ENCODE measurements around the gene CPT1B.

The CPT1B gene

DNA sequence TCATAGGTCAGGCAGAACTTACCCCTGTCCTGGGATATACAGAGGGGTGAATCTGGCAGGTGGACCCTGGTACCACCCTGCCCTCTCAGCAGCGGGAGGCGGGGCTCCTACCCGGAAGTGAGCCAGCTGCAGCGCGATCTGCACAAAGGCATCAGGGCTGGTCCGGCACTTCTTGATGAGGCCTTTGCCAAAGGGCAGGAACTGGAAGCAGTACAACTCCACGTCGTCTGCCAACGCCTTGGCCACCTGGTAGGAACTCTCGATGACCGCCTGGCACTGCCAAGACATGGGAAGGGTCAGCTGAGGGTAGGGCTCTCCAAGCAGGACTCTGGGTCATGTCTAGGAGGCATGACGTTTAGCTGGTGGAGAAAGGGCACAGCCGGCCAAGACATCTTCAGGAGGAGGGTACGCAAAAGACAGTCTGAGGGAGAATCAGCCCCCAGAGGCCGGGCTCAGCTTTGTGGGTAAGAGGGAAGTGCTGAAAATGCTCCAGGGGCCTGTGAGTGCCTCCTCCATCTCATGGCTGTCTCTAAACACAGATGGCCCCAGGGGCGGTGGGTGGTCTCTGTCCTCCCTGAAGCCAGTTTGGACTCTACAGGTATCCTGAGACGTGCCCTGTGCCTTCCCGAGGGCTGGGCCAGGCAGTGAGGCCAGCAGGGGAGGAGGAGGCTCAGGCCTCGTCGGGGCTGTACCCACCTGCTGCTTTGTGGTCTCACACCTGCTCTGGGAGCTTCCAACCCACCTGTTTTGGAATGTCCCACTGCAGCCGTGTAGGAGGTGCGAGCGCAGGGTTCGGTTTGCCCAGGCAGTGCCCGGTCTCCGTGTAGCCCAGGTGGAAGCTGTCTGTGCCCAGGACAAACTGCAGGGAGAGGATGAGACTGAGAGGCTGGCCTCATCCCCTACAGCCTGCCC lies 6.7 kb downstream of the CPT1B start:
- no peak overlapping the region for H3K9ac ChIP-seq (ENCODE audit: low read depth, low read length)
- H3K4me3 ChIP-seq (ENCODE audit: low read depth, low read length) = no peak overlapping the region
- H3K4me1 ChIP-seq (ENCODE audit: control insufficient read depth, insufficient read depth, low read length) = no peaks in the 10 kb centered on the region
- H3K9me3 ChIP-seq (ENCODE audit: control insufficient read depth, insufficient read depth, low read length) = no peaks in the 10 kb centered on the region
- H3K36me3 ChIP-seq (ENCODE audit: control insufficient read depth, insufficient read depth, low read length) = peaks cover 38% of the 10 kb centered on the region
- no peaks in the 10 kb centered on the region for H3K27me3 ChIP-seq (ENCODE audit: control insufficient read depth, insufficient read depth, low read length)

- no peaks in the 10 kb centered on the region for H3K27me3 ChIP-seq (ENCODE audit: control insufficient read depth, insufficient read depth, low read length)
- H3K4me3 ChIP-seq (ENCODE audit: low read depth, low read length) = no peak overlapping the region
- H3K4me1 ChIP-seq (ENCODE audit: control insufficient read depth, insufficient read depth, low read length) = no peaks in the 10 kb centered on the region
- no peak overlapping the region for H3K9ac ChIP-seq (ENCODE audit: low read depth, low read length)
- no peaks in the 10 kb centered on the region for H3K9me3 ChIP-seq (ENCODE audit: control insufficient read depth, insufficient read depth, low read length)
- peaks cover 38% of the 10 kb centered on the region for H3K36me3 ChIP-seq (ENCODE audit: control insufficient read depth, insufficient read depth, low read length)
Measured at GRCh38 chr22:50570861-50571260, 7.4 kb downstream of the CPT1B start.

DNA sequence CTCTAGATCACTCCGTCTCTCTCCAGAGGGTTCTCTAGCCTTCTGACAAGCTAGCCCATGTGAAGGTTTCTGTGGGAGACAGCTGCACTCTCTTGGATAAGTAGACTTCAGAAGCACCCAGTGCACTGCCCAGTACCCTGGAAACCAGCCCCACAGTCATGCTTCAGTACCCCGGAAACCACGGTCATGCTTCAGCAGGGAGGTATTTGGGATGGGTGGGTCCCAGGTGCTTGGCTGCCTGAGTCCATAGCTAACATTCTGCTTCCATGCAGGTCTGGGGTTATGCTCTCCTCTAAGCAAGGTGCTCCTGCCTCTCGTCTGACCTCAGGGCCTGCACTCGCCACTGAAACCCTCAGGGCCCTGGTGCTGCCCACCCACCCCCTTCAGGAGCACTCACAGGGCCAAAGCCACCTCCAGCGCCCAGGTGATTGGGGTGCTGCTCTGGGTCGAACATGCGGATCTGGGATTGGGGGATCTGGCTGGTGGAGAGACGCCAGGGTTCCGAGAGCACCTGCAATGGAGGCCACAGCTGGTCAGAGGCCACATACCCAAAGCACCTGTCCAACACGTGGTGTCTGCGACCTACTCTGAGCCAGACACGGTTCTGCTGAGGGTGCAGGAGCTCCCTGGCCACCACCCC lies 8.2 kb downstream of the CPT1B start:
- no peak overlapping the region for H3K4me3 ChIP-seq (ENCODE audit: low read depth, low read length)
- no peaks in the 10 kb centered on the region for H3K9me3 ChIP-seq (ENCODE audit: control insufficient read depth, insufficient read depth, low read length)
- H3K9ac ChIP-seq (ENCODE audit: low read depth, low read length) = no peak overlapping the region
- H3K4me1 ChIP-seq (ENCODE audit: control insufficient read depth, insufficient read depth, low read length) = no peaks in the 10 kb centered on the region
- no peaks in the 10 kb centered on the region for H3K27me3 ChIP-seq (ENCODE audit: control insufficient read depth, insufficient read depth, low read length)
- H3K36me3 ChIP-seq (ENCODE audit: control insufficient read depth, insufficient read depth, low read length) = peaks cover 38% of the 10 kb centered on the region

- Histone ChIP-seq H3K4me3 (ENCODE audit: low read depth, low read length) (no peak overlapping the region), H3K9ac (ENCODE audit: low read depth, low read length) (no peak overlapping the region), H3K27me3 (ENCODE audit: control insufficient read depth, insufficient read depth, low read length) (peaks cover 6% of the 10 kb centered on the region), H3K9me3 (ENCODE audit: control insufficient read depth, insufficient read depth, low read length) (no peaks in the 10 kb centered on the region), H3K4me1 (ENCODE audit: control insufficient read depth, insufficient read depth, low read length) (no peaks in the 10 kb centered on the region), H3K36me3 (ENCODE audit: control insufficient read depth, insufficient read depth, low read length) (peaks cover 36% of the 10 kb centered on the region)
Measured at GRCh38 chr22:50569041-50569459, 9.2 kb downstream of the CPT1B start.

DNA sequence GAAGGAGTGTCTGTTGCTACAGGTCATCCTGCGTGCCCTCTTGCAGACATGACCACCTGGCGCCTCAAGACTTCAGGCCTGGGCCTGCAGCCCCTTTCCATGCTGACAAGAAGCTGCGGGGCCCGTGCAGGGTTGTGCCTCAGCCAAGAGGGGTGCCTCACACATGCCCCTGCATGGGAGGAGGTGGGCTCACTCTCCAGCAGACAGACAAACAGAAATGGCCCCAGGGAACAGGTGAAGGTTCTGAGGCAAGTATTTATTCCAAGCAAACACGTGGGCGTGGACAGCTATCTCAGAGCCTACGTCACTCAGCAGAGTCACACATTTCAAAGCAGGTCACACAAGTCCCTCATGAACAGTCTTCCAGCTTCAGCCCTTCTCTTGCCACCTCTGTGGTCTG lies 9.6 kb downstream of the CPT1B start:
- Histone ChIP-seq H3K9me3 (ENCODE audit: control insufficient read depth, insufficient read depth, low read length) (no peaks in the 10 kb centered on the region), H3K4me3 (ENCODE audit: low read depth, low read length) (no peak overlapping the region), H3K27me3 (ENCODE audit: control insufficient read depth, insufficient read depth, low read length) (peaks cover 10% of the 10 kb centered on the region), H3K4me1 (ENCODE audit: control insufficient read depth, insufficient read depth, low read length) (no peaks in the 10 kb centered on the region), H3K36me3 (ENCODE audit: control insufficient read depth, insufficient read depth, low read length) (peaks cover 33% of the 10 kb centered on the region), H3K9ac (ENCODE audit: low read depth, low read length) (peak overlapping the region; percentile 37)

GRCh38 chr22:50567721-50568252 lies 10.4 kb downstream of the CPT1B start:
- Histone ChIP-seq H3K27me3 (ENCODE audit: control insufficient read depth, insufficient read depth, low read length) (peaks cover 14% of the 10 kb centered on the region), H3K36me3 (ENCODE audit: control insufficient read depth, insufficient read depth, low read length) (peaks cover 25% of the 10 kb centered on the region), H3K4me3 (ENCODE audit: low read depth, low read length) (no peak overlapping the region), H3K4me1 (ENCODE audit: control insufficient read depth, insufficient read depth, low read length) (no peaks in the 10 kb centered on the region), H3K9ac (ENCODE audit: low read depth, low read length) (no peak overlapping the region), H3K9me3 (ENCODE audit: control insufficient read depth, insufficient read depth, low read length) (no peaks in the 10 kb centered on the region)

GRCh38 chr22:50564289-50564688 lies 13.9 kb downstream of the CPT1B start:
- H3K27me3 ChIP-seq (ENCODE audit: control insufficient read depth, insufficient read depth, low read length) = peaks cover 20% of the 10 kb centered on the region
- H3K4me1 ChIP-seq (ENCODE audit: control insufficient read depth, insufficient read depth, low read length) = no peaks in the 10 kb centered on the region
- peaks cover 4% of the 10 kb centered on the region for H3K36me3 ChIP-seq (ENCODE audit: control insufficient read depth, insufficient read depth, low read length)
- no peaks in the 10 kb centered on the region for H3K9me3 ChIP-seq (ENCODE audit: control insufficient read depth, insufficient read depth, low read length)
- no peak overlapping the region for H3K9ac ChIP-seq (ENCODE audit: low read depth, low read length)
- H3K4me3 ChIP-seq (ENCODE audit: low read depth, low read length) = no peak overlapping the region

GRCh38 chr22:50563413-50564160 lies 14.6 kb downstream of the CPT1B start:
- Histone ChIP-seq H3K4me1 (ENCODE audit: control insufficient read depth, insufficient read depth, low read length) (no peaks in the 10 kb centered on the region), H3K9me3 (ENCODE audit: control insufficient read depth, insufficient read depth, low read length) (no peaks in the 10 kb centered on the region), H3K36me3 (ENCODE audit: control insufficient read depth, insufficient read depth, low read length) (no peaks in the 10 kb centered on the region), H3K4me3 (ENCODE audit: low read depth, low read length) (peak overlapping the region; percentile 83), H3K9ac (ENCODE audit: low read depth, low read length) (no peak overlapping the region), H3K27me3 (ENCODE audit: control insufficient read depth, insufficient read depth, low read length) (peaks cover 20% of the 10 kb centered on the region)

- Histone ChIP-seq H3K4me1 (ENCODE audit: control insufficient read depth, insufficient read depth, low read length) (no peaks in the 10 kb centered on the region), H3K4me3 (ENCODE audit: low read depth, low read length) (peak within 1 kb of the TSS; percentile 83), H3K36me3 (ENCODE audit: control insufficient read depth, insufficient read depth, low read length) (no peaks in the 10 kb centered on the region), H3K9ac (ENCODE audit: low read depth, low read length) (no peak within 1 kb of the TSS), H3K27me3 (ENCODE audit: control insufficient read depth, insufficient read depth, low read length) (peaks cover 22% of the 10 kb centered on the region), H3K9me3 (ENCODE audit: control insufficient read depth, insufficient read depth, low read length) (no peaks in the 10 kb centered on the region)
Measured at GRCh38 chr22:50562523-50563412, 15.5 kb downstream of the CPT1B start, which contains the start of gene SYCE3. Gene SYCE3, minus strand, starts transcription at chr22:50562919. Its CDS starts 6,514 bp downstream, at chr22:50556405.

DNA sequence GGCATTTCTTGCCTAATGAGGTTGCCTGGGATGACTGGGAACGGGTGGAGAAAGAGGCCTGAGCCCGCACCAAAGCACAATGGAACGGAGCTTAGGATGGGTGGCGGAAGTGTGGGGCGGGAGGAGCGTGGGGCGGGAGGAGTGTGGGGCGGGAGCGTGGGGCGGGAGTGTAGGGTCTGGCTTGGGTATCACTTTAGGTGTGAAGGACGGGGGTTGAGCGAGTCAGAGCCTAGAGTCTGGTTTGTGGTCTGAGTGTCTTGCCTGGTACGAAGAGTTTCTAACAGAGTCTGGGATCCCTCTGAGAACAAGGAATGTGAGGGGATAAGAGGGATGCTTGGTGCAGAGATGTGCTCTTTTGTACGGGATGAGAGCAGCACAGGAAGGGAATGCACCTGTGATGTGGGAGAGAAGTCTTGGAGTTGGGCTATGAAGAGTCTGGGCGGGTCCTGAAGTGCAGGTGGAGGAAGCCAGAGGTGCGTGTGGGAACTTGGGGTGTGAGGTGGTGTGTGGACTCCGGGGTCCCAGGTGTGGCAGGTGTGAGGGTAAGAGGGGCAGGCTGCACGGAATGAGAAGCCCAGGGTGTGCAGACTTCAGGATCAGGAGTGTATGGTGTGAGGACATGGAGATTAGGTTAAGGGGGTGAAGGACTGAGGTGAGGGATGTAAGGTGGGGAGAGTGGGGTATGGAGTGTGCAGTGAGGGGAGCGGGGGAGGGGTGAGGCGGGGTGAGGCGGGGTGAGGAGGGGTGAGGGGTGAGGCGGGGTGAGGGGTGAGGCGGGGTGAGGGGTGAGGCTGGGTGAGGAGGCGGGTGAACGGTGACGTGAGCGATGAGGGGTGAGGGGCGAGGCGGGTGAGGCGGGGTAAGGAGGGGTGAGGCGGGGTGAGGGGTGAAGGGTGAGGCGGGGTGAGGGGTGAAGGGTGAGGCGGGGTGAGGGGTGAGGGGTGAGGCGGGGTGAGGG lies 16.5 kb downstream of the CPT1B start:
- H3K9me3 ChIP-seq (ENCODE audit: control insufficient read depth, insufficient read depth, low read length) = no peaks in the 10 kb centered on the region
- H3K27me3 ChIP-seq (ENCODE audit: control insufficient read depth, insufficient read depth, low read length) = peaks cover 22% of the 10 kb centered on the region
- no peaks in the 10 kb centered on the region for H3K36me3 ChIP-seq (ENCODE audit: control insufficient read depth, insufficient read depth, low read length)

More for the DNA sequence above, 16.5 kb downstream of the CPT1B start:
- Histone ChIP-seq H3K9ac (ENCODE audit: low read depth, low read length) (no peak overlapping the region), H3K4me1 (ENCODE audit: control insufficient read depth, insufficient read depth, low read length) (no peaks in the 10 kb centered on the region), H3K4me3 (ENCODE audit: low read depth, low read length) (no peak overlapping the region)
